GM10266 (cell line): ENCODE results near the gene PRR33.

Source experiments
- DNase-seq: peaks from one replicate; pipeline ENCODE4 v3.0.0; 2012; ENCODE audit errors: extremely low spot score
- TF ChIP-seq, protein P1 (sequence below): IDR thresholded peaks from 2 replicates; pipeline ENCODE4 v1.5.1; 2012; ENCODE audit warnings: mild to moderate bottlenecking, low read depth; ENCODE audit not compliant: control insufficient read depth, insufficient read depth; ENCODE audit errors: missing control alignments

Gene PRR33

DNA sequence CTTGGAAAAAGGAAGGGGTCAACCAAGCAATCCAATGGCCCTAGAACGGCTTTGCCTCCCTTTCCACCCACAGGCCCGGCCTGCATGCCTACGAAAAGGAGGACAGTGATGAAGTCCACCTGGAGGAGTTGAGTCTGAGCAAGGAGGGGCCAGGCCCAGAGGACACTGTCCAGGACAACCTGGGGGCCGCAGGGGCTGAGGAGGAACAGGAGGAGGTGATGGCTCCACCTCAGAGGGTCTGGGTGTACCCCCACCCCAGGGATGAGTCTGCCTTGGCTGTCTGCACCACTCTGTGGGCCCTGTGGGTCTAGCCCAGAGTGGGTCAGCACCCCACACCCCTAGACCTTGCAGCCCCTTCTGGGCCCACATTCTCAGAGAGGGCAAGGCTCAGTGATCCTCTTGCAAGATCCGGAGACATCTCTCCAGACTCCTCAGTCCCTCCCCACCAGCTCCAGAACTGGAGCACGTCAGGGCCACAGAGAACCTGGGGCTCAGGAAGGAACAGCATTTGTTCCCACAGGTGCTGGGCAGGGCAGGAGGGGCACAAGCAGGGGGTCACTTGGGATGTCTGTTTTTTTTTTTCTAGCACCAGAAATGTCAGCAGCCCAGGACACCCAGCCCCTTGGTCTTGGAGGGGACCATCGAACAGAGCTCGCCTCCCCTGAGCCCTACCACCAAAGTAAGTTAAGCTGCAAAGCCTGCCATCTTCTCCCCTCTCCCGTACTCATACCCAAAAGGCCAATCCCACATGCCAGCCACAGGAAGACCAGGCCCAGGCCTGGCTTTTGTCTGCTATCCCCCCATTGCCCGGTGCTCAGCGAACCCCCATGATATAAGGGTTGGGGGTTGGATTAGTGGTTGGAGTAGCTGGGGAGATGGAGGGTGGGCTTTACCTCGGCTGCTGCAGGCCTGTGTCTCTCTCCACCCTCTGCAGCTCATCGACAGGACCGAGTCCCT lies 8.1 kb downstream of the PRR33 start:
- TF ChIP-seq, protein P1, sequence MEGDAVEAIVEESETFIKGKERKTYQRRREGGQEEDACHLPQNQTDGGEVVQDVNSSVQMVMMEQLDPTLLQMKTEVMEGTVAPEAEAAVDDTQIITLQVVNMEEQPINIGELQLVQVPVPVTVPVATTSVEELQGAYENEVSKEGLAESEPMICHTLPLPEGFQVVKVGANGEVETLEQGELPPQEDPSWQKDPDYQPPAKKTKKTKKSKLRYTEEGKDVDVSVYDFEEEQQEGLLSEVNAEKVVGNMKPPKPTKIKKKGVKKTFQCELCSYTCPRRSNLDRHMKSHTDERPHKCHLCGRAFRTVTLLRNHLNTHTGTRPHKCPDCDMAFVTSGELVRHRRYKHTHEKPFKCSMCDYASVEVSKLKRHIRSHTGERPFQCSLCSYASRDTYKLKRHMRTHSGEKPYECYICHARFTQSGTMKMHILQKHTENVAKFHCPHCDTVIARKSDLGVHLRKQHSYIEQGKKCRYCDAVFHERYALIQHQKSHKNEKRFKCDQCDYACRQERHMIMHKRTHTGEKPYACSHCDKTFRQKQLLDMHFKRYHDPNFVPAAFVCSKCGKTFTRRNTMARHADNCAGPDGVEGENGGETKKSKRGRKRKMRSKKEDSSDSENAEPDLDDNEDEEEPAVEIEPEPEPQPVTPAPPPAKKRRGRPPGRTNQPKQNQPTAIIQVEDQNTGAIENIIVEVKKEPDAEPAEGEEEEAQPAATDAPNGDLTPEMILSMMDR: no peak
- DNase-seq: no peak

DNA sequence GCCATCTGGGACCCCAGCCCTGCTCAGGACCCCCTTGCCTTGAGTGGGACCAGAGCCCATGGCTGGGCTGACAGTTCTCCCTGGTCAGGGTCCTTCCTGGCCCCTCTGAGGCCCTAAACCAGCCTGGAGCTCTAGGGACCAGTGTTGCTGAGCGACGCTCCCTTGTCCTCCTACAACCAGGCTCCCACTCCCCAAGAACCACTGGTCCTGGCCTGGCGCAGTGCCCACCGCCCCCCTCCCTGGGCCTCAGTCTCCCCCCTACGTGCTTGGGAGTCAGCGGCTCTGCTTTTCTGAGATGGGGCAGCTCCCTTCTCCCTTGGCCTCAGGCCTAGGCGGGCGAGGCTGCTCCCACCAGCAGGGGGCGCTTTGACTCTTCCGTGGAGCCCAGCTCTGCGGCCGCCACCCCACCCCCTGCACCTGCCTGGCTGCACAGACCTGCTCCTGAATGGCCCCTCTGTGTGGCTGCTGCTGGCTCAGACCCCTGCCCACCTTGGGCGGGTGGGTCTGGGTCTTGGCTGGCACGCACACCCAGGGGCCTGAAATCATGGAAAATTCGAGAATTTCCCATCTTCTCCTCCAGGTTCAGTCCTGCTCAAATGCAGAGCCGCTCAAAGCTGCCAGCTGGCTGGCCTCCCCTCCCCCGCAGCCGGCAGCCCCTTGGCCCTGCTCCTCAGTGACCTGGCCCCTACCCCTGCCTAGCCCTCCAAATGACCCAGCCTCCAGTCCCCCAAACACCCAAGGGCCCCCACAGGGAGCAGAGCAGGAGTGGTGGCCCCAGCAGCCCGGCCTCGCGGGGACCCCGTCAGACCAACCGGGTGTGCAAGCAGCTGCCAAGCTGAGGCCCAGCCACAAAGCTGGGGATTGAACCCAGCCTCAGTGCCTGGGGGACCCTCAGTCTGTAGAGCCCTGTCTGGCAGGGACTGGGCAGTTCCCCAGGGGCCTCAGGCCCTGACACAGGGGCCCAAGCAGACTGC lies 9.1 kb downstream of the PRR33 start:
- DNase-seq: peak; percentile 92
- TF ChIP-seq, protein P1: peak; percentile 93

DNA sequence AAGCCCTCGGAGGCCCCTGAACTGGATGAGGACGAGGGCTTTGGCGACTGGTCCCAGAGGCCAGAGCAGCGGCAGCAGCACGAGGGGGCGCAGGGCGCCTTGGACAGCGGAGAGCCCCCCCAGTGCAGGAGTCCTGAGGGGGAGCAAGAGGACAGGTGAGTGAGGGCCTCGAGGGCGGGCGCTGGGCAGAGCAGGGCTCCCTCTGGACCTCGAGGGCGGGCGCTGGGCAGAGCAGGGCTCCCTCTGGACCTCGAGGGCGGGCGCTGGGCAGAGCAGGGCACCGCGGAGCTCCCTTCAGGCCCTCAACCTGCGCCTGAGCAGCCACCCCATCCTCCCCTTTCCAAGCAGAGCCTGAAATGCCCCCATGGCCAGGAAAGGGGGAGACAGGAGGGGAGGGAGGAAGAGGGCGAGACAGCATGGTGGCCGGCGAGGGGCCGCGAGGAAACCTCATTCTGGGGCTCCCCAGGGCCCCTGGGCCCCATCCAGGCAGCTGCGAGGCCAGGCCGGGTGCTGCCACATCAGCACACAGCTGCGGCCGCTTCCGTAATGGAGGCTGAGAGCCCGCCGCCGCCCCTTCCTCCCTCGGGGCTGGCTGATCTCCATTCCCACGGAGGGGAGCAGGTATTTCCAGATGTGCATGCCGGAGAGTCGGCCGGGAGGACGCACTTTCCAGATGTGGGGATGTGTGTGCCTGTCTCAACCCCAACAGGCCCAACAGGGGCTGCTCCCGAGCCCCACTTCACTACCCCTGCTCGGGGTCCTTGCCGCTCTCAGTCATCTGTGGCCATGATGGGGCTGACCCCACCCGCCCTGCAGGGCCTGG lies 10.0 kb downstream of the PRR33 start:
- TF ChIP-seq, protein P1: no peak
- no peak for DNase-seq

DNA sequence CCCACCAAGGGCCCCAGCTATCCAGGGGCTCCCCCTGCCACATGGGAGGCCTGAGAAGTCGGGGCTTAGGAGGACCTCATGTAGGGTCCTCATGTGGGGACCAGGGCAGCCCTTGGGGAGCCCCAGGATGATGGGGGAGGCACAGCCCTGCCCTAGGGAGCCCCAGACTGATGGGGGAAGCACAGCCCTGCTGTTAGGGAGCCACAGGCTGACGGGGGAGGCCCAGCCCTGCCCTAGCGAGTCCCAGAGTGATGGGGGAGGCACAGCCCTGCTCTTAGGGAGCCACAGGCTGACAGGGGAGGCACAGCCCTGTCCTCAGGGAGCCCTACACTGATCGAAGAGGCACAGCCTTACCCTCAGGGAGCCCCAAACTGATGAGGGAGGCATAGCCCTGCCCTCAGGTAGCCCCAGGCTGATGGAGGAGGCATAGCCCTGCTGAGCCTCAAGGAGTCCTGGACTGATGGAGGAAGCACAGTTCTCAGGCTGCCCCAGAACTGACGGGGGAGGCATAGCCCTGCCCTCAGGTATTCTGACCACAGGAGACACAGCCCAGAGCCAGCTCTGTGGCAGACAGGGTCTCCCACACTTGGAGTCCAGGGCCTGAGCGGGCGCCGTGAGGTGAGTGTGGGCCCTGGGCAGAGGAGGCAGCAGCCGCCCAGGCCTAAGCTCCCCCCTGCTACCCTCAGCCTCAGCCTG lies 10.8 kb downstream of the PRR33 start:
- TF ChIP-seq, protein P1: no peak
- no peak for DNase-seq

DNA sequence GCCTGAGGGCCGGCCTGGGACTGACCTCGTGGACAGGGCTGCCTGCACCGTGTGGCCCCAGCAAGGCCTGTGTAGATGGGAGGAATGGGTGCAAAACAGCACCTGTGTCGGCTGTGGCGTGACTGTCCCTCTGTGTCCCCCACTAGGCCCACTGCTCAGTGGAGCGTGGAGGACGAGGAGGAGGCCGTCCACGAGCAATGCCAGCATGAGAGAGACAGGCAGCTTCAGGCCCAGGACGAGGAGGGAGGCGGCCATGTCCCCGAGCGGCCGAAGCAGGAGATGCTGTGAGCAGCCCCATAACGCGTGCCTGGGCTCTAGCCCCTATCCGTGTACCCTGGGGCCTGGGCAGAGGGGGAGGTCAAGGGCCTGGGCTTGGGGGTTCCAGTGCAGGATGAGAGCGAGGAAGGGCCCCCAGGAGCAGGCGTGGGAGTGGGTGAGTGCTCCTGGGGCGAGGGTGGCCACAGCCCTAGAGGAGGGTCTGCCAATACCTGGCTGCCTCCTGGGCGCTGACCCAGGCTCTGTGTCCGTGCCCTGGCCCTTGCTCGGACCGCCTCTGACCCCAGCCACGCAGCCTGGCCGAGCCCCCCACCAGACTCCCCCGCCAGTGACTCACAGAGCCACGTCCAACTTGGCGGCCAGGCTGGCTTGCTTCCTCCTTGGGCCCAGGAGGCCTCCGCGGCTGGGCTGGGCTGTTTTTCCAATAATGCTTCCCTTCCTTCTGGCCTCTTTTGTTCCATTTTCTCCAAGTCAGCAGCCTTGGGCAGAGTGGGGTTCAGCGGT lies 11.6 kb downstream of the PRR33 start:
- TF ChIP-seq, protein P1: no peak
- DNase-seq: no peak
